ENCODE measurements around the gene MARCO. TPM values are rescaled to one million over a fixed set of nuclear protein-coding genes. Genes with fewer than 3 reads are reported as not detected.
"Not testable (repeated sequence)": the region's sequence is repeated elsewhere in the genome, so short reads cannot be mapped to it uniquely, and the experiment has no call there.

Gene MARCO
- total RNA-seq, 2 experiments from 2014 or later, result not detected

DNA sequence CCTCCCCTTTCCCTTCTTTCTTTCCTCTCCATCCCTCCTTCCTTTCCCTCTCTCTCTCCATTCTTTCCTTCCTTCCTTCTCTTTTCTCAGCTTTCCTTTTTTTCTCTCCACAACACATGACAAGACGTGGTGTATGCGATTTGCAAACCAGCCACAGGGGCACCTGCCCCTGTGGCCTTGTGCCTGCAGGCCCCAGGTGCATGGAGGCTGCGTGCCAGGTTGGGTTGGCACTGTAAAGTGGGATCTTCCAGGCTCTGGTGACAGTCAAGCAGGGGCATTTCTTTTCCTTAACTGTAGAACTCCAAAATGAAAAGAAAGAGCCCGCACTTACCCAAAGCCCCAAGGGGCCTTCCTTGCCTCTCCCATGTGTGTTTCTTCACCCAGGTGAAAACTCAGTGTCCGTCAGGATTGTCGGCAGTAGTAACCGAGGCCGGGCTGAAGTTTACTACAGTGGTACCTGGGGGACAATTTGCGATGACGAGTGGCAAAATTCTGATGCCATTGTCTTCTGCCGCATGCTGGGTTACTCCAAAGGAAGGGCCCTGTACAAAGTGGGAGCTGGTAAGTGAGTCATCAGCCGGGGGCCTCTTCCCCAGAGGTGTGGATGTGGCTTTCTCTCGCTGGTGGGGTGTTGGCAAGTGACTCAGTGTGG lies 50.9 kb downstream of the MARCO start:
- H3K4me3 Mint-ChIP-seq, result no peak overlapping the region
- TF ChIP-seq CTCF (IDR thresholded peaks at IDR 0.05), result no peak
- ATAC-seq, result peak; percentile 83
- no peaks in the 10 kb centered on the region for H3K9me3 Mint-ChIP-seq
- H3K27me3 Mint-ChIP-seq, result no peaks in the 10 kb centered on the region
- CTCF ChIA-PET, result interaction anchor here (1.2 kb wide), 1 partner anchor 111 kb away, joined by 6 read pairs; no protein-coding TSS in a partner anchor
- POLR2A ChIA-PET, result no interaction called here
- DNase-seq, result peak; percentile 56
- no peaks in the 10 kb centered on the region for H3K36me3 Mint-ChIP-seq (ENCODE audit: low read depth)
- H3K27ac Mint-ChIP-seq, result no peak overlapping the region
- intact Hi-C loops (cut with micrococcal nuclease), result no loop called here
- peaks cover 9% of the 10 kb centered on the region for H3K4me1 Mint-ChIP-seq (ENCODE audit: low read depth)

GRCh38 chr2:118993392-118993752 lies 51.4 kb downstream of the MARCO start:
- CTCF ChIA-PET, result interaction anchor here (1.2 kb wide), 1 partner anchor 111 kb away, joined by 6 read pairs; no protein-coding TSS in a partner anchor
- no peaks in the 10 kb centered on the region for H3K9me3 Mint-ChIP-seq
- H3K4me1 Mint-ChIP-seq (ENCODE audit: low read depth), result peaks cover 9% of the 10 kb centered on the region
- ATAC-seq (no peak), DNase-seq (no peak)
- no peaks in the 10 kb centered on the region for H3K27me3 Mint-ChIP-seq
- H3K36me3 Mint-ChIP-seq (ENCODE audit: low read depth), result no peaks in the 10 kb centered on the region
- POLR2A ChIA-PET, result no interaction called here
- H3K27ac Mint-ChIP-seq, result no peak overlapping the region
- H3K4me3 Mint-ChIP-seq, result no peak overlapping the region
- intact Hi-C loops (cut with micrococcal nuclease), result no loop called here
- TF ChIP-seq CTCF (IDR thresholded peaks at IDR 0.05), result no peak

- ATAC-seq (no peak), DNase-seq (no peak)
- CTCF ChIA-PET, result no interaction called here
- peaks cover 9% of the 10 kb centered on the region for H3K4me1 Mint-ChIP-seq (ENCODE audit: low read depth)
- no peak overlapping the region for H3K27ac Mint-ChIP-seq
- POLR2A ChIA-PET, result no interaction called here
- H3K27me3 Mint-ChIP-seq, result no peaks in the 10 kb centered on the region
- H3K4me3 Mint-ChIP-seq, result no peak overlapping the region
- no peak for TF ChIP-seq CTCF (IDR thresholded peaks at IDR 0.05)
- intact Hi-C loops (cut with micrococcal nuclease), result no loop called here
- no peaks in the 10 kb centered on the region for H3K36me3 Mint-ChIP-seq (ENCODE audit: low read depth)
- H3K9me3 Mint-ChIP-seq, result no peaks in the 10 kb centered on the region
Measured at GRCh38 chr2:118994172-118994700, 52.2 kb downstream of the MARCO start.

DNA sequence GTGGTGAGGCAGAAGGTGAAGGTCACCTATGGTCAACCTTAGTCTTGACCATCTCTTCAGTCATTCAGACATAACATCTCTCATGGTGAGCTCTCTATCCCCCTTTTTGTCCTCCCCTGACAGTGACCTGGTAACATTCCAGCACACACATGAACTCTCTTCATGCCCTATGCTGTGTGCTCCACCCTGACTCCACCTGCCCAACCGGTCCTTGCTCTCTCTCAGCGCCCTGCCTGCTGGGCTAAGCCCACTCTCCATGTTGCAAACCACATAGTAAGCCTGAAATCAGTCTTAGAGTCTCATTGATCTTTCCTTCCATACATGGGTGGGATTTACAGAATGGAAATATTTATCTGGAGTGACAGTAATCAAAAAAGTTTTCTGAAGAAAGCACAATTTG lies 52.8 kb downstream of the MARCO start:
- DNase-seq (no peak), ATAC-seq (no peak)
- no peaks in the 10 kb centered on the region for H3K36me3 Mint-ChIP-seq (ENCODE audit: low read depth)
- ChIA-PET CTCF (no interaction called here), POLR2A (no interaction called here)
- peaks cover 9% of the 10 kb centered on the region for H3K4me1 Mint-ChIP-seq (ENCODE audit: low read depth)
- no peaks in the 10 kb centered on the region for H3K9me3 Mint-ChIP-seq
- no peak overlapping the region for H3K4me3 Mint-ChIP-seq
- TF ChIP-seq CTCF (IDR thresholded peaks at IDR 0.05), result no peak
- no peak overlapping the region for H3K27ac Mint-ChIP-seq
- no peaks in the 10 kb centered on the region for H3K27me3 Mint-ChIP-seq
- intact Hi-C loops (cut with micrococcal nuclease), result no loop called here

GRCh38 chr2:119003856-119004255 lies 61.9 kb downstream of the MARCO start:
- H3K4me1 Mint-ChIP-seq (ENCODE audit: low read depth); DNase-seq; H3K9me3 Mint-ChIP-seq; H3K27ac Mint-ChIP-seq; H3K36me3 Mint-ChIP-seq (ENCODE audit: low read depth); CTCF ChIA-PET; H3K4me3 Mint-ChIP-seq; ATAC-seq; H3K27me3 Mint-ChIP-seq; intact Hi-C loops (cut with micrococcal nuclease); POLR2A ChIA-PET: not testable (repeated sequence)

All from activated CD8-positive, alpha-beta T cell treated with anti-CD3 and anti-CD28 coated beads for 36 hours (primary cell).